GF-D8 (cell line): ENCODE data around the gene EEPD1.
"Not testable (repeated sequence)": the region's sequence is repeated elsewhere in the genome, so short reads cannot be mapped to it uniquely, and the experiment has no call there.

Experiments
- DNase-seq: peaks from one replicate; lab custom pipeline; 2025; lab: John Stamatoyannopoulos, UW

The EEPD1 gene

GRCh38 chr7:36129048-36129534 is 24.0 kb upstream of the EEPD1 start:
- no peak for DNase-seq

DNA sequence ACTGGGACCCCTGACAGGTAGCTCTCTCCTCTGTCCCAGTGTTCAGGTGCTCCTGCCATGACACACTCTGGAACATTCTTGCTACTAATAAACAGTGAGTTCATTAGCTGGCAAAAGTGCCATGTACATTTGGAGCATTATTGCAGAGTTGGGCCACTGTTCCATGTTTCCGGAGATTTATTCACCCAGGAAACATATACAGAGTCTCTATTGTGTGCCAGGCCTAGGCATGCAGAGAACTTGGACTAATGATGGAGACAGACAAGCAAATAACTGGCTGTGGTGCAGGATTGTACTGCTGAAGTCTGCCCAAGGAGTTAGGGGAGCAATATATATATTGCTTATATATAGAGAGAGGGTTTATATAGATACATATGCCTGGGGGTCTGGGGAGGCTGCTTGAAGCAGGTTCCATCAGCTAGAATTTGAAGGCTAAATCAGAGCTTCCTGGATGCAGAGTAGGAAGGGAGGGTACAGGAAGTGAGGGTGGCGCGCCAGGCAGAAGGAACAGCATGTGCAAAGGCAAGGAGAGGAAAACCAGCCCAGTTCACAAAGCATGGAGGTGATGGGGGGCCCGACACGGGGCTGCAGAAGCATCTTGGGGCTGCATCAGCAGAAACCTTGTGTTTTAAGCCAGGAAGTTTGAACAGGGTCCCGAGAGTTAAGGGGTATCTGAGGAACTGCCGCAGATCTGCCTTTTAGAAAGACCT is 22.7 kb upstream of the EEPD1 start:
- no peak for DNase-seq

GRCh38 chr7:36131026-36131425 is 22.0 kb upstream of the EEPD1 start:
- DNase-seq, result no peak

DNA sequence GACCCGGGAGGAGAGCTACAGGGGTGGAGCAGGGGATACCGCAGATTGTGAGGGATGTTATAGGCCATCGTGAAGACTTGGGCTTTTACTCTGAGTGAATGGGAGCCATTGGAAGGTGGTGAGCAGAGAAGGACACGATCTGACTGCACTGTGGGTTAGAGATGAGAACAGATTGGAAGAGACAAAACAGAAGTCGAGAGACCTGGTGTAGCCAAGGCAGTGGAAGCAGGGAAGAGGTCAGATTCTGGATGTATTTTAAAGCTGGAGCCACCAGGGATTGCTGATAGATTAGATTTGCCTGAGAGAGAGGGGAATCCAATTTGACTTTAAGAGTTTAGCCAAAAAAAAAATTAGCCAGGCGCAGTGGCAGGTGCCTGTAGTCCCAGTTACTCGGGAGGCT is 21.6 kb upstream of the EEPD1 start:
- DNase-seq, result no peak

- no peak for DNase-seq
Observed at GRCh38 chr7:36132012-36132411, 21.0 kb upstream of the EEPD1 start.

GRCh38 chr7:36135700-36136099 is 17.4 kb upstream of the EEPD1 start:
- DNase-seq, result no peak

DNA sequence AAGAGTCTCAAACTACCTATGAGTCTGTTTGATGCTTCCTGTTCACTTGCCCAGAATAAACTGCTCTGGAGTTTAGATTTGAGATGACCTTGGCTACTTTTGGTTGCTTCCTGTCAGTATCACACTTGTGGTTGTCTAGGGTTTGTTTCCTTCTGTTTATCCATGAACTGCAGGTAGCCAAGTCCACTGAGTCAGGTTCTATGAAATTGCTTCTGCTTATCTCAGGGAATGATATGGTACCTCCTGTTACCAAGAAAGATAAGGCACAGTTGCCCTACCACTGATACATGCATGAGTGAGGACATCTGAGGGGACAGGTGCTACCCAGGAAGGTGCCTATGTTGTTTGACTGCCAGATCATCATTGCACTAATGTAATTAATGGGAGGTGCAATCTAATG is 15.8 kb upstream of the EEPD1 start:
- DNase-seq, result no peak

GRCh38 chr7:36137754-36138153 is 15.3 kb upstream of the EEPD1 start:
- DNase-seq, result no peak

- DNase-seq, result no peak
Observed at GRCh38 chr7:36138209-36138608, 14.8 kb upstream of the EEPD1 start.

DNA sequence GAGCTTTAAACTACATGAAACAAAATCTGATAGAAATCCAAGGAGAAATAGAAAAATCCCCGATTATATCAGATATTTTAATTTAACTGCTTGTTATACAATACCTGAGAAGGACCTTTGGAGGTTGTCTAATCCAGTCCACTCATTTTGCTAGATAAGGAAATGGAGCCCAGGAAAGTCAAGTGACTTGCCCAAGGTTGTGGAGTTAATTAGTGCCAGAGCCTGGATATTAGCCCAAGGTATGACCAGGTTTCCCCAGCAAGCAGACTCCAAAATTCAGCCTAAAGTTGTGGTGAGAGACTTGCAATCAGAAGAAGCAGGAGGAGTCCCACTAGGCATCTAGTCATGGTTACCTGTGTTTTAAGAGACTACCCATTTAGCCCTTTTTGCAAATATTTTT is 11.7 kb upstream of the EEPD1 start:
- DNase-seq, result no peak

GRCh38 chr7:36141850-36142249 is 11.2 kb upstream of the EEPD1 start:
- DNase-seq, result no peak

DNA sequence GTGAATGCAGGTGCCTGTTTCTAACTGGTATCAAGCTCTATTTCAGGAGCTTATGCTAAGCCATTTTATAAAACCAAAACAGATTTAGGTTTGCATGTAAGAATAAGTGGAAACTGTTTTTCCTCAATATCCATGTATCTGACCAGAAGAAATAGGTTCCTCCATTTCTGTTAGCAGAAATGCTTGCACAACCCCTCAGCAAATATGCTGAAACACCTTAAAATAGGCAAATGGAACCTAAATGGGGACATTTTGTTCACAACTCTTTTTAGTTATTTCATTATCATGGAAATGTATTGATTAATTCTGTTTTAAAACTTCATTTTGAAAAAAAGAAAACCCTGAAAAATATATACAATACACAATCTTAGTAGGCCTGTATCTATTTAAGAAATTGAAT is 8.9 kb upstream of the EEPD1 start:
- no peak for DNase-seq

GRCh38 chr7:36145686-36146085 is 7.4 kb upstream of the EEPD1 start:
- DNase-seq, result no peak

DNA sequence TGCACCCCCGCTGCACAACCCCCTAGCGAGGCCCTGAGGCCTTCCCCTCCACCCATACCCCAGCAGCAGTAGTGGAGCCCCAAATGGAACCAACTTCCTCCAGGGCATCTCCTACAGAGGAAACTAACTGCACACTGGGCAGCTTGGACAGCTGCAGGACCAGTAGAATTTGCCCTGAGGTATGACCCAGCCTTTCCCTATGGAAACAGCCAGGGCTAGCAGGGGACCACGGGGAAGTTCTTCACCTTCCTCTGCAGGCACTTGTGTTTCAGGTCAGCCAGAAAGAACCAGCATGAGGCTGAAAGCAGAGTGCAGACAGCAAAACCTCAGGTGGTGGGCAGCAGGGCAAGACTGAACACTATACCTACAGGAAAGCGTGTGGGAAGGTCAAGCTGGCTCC is 5.7 kb upstream of the EEPD1 start:
- DNase-seq, result no peak

GRCh38 chr7:36148422-36149065 is 4.5 kb upstream of the EEPD1 start:
- no peak for DNase-seq

- DNase-seq, result not testable (repeated sequence)
Observed at GRCh38 chr7:36149240-36149639, 3.8 kb upstream of the EEPD1 start.

- DNase-seq, result no peak
Observed at GRCh38 chr7:36149694-36150452, 3.2 kb upstream of the EEPD1 start.

DNA sequence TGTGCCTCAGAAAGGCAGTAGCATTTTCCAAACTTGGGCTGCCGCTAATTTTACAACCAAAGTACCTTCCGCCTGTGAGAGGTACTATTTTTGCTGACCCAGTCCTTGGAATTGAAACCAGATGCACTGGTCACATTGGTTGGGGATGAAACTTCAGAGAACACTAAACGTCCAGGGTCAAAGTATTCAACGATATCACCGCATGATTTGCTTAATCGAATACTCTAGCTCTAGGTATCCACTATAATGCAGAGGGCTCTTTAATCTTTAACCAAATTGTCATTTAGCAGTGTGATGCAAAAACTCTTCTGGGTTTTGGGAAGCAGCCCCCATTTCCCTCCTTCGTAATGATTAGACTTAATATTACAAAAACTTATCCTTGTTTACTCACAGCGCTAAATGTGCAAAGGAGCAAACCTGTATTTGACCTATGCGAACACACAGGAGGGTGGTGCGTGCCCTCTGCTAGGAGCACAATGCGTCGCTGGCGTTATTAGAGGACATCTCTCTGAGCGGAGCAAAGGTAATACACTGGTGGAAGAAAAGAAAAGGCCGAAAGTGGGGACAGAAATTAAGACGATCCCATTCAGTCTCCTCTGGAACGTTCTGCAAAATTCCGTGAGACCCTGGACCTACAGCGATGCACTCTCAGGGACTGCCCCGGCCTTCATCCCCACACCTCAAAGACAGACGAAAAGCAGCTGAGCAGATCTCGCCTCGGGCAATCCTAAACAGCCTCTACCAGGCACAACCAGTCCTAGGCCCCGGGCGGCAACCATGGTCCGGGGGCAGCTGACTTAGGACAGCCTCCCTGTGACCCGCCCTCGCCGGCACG is 916 bp upstream of the EEPD1 start:
- no peak for DNase-seq

DNA sequence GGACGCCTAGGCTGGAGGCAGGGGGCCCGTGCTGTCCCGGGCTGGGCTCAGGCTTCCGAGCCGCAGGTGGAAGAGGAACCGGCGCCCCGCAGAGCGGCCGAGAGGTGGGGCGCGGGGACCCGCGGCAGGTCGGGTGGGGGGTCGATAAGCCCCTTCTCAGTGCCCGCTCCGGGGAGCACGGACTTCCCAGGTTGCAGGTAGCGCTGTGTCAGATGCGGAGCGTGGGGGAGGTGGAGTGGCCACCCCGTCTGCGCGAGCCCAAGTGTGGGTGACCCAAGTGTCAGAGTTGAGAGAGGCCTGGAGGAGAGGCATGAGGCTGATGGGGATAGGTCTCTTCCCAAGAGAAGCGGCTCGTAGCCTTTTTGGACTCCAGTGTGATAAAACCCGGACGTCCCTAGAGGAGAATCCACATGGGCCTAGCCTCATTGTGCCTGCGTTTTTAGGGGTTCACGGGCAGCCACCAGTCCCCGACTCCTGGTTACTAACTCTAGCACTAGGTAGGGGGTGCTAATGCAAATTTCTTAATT is 580 bp downstream of the EEPD1 start:
- DNase-seq, result no peak

- no peak for DNase-seq
Observed at GRCh38 chr7:36154255-36155212, 1.5 kb downstream of the EEPD1 start.
